ENCODE data around the gene UGT2B15.
"Not testable (repeated sequence)": the region's sequence is repeated elsewhere in the genome, so short reads cannot be mapped to it uniquely, and the experiment has no call there.

UGT2B15 gene

DNA sequence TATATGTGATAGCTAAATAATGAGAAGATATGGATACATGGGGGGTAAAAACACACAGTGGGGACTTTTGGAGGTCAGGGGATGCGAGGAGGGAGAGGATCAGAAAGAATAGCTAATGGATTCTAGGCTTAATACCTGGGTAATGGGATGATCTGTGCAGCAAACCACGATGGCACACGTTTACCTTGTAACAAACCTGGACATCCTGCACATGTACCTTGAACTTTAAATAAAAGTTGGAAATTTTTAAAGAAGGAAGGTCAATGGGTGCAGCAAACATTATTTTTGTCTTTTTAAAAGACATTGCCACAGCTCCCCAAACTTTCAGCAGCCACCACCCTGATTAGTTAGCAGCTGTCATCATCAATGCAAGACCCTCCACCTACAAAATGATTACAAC, 29.7 kb upstream of the UGT2B15 start:
- no peak overlapping the region for H3K4me3 ChIP-seq (replicated peaks; ENCODE audit: low read depth, low read length)
- DNase-seq (ENCODE audit: extremely low read depth, low read depth): no peak
- TF ChIP-seq, protein P1, sequence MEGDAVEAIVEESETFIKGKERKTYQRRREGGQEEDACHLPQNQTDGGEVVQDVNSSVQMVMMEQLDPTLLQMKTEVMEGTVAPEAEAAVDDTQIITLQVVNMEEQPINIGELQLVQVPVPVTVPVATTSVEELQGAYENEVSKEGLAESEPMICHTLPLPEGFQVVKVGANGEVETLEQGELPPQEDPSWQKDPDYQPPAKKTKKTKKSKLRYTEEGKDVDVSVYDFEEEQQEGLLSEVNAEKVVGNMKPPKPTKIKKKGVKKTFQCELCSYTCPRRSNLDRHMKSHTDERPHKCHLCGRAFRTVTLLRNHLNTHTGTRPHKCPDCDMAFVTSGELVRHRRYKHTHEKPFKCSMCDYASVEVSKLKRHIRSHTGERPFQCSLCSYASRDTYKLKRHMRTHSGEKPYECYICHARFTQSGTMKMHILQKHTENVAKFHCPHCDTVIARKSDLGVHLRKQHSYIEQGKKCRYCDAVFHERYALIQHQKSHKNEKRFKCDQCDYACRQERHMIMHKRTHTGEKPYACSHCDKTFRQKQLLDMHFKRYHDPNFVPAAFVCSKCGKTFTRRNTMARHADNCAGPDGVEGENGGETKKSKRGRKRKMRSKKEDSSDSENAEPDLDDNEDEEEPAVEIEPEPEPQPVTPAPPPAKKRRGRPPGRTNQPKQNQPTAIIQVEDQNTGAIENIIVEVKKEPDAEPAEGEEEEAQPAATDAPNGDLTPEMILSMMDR (IDR thresholded peaks at IDR 0.05; ENCODE audit: low read depth, low read length, missing control alignments): no peak

DNA sequence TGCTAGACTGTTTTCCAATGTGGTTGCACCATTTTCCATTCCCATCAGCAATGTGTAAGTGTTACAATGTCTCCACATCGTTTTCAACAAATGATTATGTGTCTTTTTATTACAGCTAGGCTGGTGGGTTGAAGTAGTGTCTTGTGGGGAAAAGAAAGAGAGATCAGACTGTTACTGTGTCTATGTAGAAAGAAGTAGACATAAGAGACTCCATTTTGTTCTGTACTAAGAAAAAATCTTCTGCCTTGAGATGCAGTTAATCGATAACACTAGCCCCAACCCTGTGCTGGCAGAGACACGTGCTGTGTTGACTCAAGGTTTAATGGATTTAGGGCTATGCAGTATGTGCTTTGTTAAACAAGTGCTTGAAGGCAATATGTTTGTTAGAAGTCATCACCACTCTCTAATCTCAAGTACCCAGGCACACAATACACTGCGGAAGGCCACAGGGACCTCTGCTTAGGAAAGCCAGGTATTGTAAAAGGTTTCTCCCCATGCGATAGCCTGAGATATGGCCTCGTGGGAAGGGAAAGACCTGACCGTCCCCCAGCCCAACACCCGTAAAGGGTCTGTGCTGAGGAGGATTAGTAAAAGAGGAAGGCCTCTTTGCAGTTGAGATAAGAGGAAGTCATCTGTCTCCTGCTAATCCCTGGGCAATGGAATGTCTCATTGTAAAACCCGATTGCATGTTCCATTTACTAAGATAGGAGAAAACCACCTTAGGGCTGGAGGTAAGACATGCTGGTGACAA, 23.0 kb upstream of the UGT2B15 start:
- no peak overlapping the region for H3K4me3 ChIP-seq (replicated peaks; ENCODE audit: low read depth, low read length)
- DNase-seq (ENCODE audit: extremely low read depth, low read depth): no peak
- TF ChIP-seq, protein P1 (IDR thresholded peaks at IDR 0.05; ENCODE audit: low read depth, low read length, missing control alignments): no peak

- TF ChIP-seq, protein P1 (IDR thresholded peaks at IDR 0.05; ENCODE audit: low read depth, low read length, missing control alignments): no peak
- H3K4me3 ChIP-seq (replicated peaks; ENCODE audit: low read depth, low read length): no peak overlapping the region
- no peak for DNase-seq (ENCODE audit: extremely low read depth, low read depth)
Measured at GRCh38 chr4:68691186-68691585, 20.7 kb upstream of the UGT2B15 start.

- DNase-seq (ENCODE audit: extremely low read depth, low read depth): no peak
- H3K4me3 ChIP-seq (replicated peaks; ENCODE audit: low read depth, low read length): no peak overlapping the region
- TF ChIP-seq, protein P1 (IDR thresholded peaks at IDR 0.05; ENCODE audit: low read depth, low read length, missing control alignments): no peak
Measured at GRCh38 chr4:68683034-68683433, 12.6 kb upstream of the UGT2B15 start.

GRCh38 chr4:68681298-68681697, 10.8 kb upstream of the UGT2B15 start:
- DNase-seq (ENCODE audit: extremely low read depth, low read depth); H3K4me3 ChIP-seq (replicated peaks; ENCODE audit: low read depth, low read length): not testable (repeated sequence)

DNA sequence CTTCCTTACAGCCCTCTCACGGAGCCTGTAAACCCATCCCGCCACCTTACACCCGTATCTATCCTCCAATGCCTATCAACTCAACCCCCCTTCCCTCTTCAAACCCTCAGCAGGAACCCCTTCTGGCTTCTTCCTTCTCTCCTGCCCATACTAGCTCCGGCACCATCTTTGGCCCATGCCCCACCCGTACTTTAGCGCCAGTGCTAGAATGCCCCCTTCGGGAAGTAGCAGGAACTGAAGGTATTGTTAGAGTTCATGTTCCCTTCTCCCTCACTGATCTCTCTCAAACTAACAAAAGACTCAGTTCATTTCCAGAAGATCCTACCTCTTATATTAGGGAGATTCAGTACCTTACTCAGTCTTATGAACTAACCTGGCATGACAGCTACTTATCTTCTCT, 2.7 kb upstream of the UGT2B15 start:
- TF ChIP-seq, protein P1 (IDR thresholded peaks at IDR 0.05; ENCODE audit: low read depth, low read length, missing control alignments): no peak
- no peak for DNase-seq (ENCODE audit: extremely low read depth, low read depth)
- no peak overlapping the region for H3K4me3 ChIP-seq (replicated peaks; ENCODE audit: low read depth, low read length)

DNA sequence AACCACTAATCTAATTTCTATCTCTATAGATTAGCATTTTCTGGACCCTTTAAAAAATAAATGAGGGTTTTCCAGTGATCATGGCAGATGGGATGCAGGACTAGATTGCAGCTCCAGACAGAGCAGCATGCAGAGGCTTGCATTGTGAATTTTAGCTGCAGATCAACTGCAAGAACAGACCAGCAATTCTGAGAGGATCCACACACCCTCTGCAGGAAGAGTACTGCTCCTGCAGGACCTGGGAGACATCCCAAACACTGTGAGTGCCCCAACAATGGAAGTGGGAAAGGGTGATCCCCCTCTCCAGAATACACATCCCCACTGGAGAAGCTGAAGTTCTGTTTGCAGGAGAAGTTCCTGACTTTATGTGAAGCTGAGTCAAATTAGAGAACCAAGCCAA, 765 bp upstream of the UGT2B15 start:
- not testable (repeated sequence) for H3K4me3 ChIP-seq (replicated peaks; ENCODE audit: low read depth, low read length); DNase-seq (ENCODE audit: extremely low read depth, low read depth)

DNA sequence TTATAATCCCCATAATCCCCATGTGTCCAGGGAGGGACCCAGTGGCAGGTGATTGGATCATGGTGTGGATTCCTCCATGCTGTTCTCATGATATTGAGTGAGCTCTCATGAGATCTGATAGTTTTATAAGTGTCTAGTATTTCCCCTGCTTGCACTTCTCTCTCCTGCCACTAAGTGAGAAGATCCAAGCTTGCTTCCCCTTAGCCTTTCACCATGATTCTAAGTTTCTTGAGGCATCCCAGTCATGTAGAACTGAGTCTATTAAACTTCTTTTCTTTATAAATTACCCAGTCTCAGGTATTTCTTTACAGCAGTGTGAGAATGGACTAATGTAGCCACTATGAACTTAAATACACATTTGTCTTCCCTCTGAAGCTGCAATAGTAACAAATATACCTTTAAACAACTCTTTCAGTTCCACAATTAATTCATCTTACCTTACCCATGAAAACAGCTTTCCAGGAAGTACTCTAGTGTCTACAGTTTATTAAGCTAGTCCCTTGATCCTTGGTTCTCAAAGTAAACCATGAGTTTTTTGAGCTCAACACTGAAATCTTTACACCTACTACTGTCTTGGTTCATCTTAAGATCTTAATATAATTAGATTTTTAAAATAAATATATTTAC, 1.8 kb downstream of the UGT2B15 start:
- H3K4me3 ChIP-seq (replicated peaks; ENCODE audit: low read depth, low read length); DNase-seq (ENCODE audit: extremely low read depth, low read depth): not testable (repeated sequence)

DNA sequence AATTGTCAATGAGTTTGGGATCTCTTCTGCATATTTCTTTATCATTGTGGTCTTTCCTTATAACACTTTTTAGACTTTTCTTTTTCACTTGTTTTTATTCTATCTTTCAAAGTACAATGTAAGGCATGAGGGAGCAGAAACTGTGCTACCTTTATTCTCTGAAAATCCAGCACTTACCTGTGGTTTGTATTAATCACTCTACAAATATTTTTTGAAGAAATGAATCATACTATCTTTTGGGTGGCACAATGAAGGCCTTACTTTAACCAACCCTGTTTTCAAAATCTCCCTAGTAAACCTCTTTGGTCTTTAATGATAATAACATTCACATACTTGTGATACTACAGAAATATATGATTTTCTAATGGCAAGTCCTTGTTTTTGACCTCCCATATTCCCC, 2.9 kb downstream of the UGT2B15 start:
- not testable (repeated sequence) for DNase-seq (ENCODE audit: extremely low read depth, low read depth); H3K4me3 ChIP-seq (replicated peaks; ENCODE audit: low read depth, low read length)

DNA sequence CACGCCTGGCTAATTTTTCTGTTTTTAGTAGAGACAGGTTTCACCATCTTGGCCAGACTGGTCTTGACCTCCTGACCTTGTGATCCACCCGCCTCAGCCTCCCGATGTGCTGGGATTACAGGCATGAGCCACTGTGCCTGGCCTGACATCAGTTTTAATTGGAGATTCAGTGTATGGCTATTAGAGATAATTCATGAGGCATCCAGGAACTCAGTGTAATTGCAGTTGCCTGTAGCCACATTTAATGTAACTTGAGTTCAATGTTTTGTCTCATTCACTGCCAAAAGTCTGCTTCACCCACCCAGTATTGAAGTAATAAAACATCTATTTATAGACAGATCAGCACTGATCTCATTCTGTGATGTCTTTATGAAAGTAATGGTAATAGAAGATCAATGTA, 5.7 kb downstream of the UGT2B15 start:
- not testable (repeated sequence) for H3K4me3 ChIP-seq (replicated peaks; ENCODE audit: low read depth, low read length); DNase-seq (ENCODE audit: extremely low read depth, low read depth)

DNA sequence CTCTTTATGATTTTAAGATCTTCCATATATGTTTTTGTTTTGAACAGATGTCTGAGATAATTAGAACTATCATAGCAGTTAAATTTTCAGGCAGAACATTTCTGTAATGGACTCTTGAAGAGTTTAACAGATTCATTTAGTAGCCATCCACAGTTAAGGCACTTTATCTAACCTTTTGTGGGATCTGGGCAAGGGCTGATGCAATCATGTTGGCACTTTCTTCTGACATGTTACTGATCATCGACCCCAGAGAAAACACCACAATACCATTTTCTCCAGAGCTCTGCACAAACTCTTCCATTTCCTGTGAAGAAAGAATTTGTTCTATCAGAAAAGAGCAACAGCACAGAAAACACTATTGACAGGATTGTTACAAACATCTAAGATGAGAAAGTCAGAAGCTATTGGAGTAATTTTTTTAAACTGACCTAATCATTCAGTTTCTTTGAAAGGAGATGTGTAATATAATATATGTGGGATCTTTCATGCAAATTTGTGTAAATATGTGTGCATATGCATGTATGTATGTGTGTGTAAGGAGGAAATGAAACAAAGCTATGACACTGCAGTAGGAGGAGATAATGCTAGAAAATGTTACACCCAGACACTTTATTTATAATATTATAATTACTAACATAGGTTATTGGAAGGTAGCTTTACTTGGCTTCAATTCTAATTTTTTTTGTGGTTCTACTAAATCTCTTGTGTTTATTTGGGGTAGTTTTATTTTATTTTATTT, 7.4 kb downstream of the UGT2B15 start:
- DNase-seq (ENCODE audit: extremely low read depth, low read depth); H3K4me3 ChIP-seq (replicated peaks; ENCODE audit: low read depth, low read length): not testable (repeated sequence)
